OCI-LY1 (cell line): ENCODE data around the gene CPNE5.

Experiments used
- EZH2 ChIP-seq: fragments of 200-600 bp; sonication (generic), shearing (Covaris generic); IDR thresholded peaks from 2 replicates; pipeline ENCODE4 v1.8.0; 2017; ENCODE audit warnings: borderline replicate concordance, mixed run types, mild to moderate bottlenecking, antibody characterized with exemption, low read length, moderate library complexity, mixed read lengths
- TF ChIP-seq, protein P1 (sequence below): fragments of 200-600 bp; sonication (generic), shearing (Covaris generic); IDR thresholded peaks from 2 replicates; pipeline ENCODE4 v1.5.1; 2017; ENCODE audit warnings: mild to moderate bottlenecking, antibody characterized with exemption, low read length, moderate library complexity, mixed read lengths

- TF ChIP-seq, protein P1, sequence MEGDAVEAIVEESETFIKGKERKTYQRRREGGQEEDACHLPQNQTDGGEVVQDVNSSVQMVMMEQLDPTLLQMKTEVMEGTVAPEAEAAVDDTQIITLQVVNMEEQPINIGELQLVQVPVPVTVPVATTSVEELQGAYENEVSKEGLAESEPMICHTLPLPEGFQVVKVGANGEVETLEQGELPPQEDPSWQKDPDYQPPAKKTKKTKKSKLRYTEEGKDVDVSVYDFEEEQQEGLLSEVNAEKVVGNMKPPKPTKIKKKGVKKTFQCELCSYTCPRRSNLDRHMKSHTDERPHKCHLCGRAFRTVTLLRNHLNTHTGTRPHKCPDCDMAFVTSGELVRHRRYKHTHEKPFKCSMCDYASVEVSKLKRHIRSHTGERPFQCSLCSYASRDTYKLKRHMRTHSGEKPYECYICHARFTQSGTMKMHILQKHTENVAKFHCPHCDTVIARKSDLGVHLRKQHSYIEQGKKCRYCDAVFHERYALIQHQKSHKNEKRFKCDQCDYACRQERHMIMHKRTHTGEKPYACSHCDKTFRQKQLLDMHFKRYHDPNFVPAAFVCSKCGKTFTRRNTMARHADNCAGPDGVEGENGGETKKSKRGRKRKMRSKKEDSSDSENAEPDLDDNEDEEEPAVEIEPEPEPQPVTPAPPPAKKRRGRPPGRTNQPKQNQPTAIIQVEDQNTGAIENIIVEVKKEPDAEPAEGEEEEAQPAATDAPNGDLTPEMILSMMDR: no peak
- no peak for TF ChIP-seq EZH2
Observed at GRCh38 chr6:36745283-36745682, 94.0 kb downstream of the CPNE5 start.
